ENCODE results near the gene GPR4.

Gene GPR4

GRCh38 chr19:45587873-45588272, 14.1 kb downstream of the GPR4 start:
- DNase-seq: no peak

DNA sequence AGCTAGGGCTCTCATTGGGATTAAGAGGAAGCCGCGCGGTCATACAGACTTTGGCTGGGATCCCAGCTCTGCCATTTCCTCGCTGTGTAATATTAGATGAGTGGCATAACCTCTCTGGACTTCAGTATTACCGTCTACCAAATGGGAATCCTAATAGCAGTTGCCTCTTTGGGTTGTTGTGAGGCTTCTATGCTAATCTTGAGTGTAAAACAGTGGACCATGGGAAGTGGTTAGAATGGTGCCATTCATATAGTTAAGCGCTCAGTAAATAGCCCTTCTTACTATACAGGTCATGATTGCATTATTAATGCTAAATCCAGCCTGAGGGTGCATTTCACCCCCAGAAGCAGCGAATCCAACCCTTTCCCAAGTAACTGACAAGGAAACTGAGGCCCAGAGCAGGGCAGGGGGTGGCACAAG, 16.8 kb downstream of the GPR4 start:
- DNase-seq: no peak

- peak; percentile 99 for DNase-seq
Observed at GRCh38 chr19:45584332-45585157, 17.5 kb downstream of the GPR4 start, which contains the start of gene OPA3. Gene OPA3 (minus strand): TSS chr19:45584802. CDS start chr19:45584764, 38 bp downstream.

- DNase-seq: no peak
Observed at GRCh38 chr19:45581576-45581975, 20.4 kb downstream of the GPR4 start.

DNA sequence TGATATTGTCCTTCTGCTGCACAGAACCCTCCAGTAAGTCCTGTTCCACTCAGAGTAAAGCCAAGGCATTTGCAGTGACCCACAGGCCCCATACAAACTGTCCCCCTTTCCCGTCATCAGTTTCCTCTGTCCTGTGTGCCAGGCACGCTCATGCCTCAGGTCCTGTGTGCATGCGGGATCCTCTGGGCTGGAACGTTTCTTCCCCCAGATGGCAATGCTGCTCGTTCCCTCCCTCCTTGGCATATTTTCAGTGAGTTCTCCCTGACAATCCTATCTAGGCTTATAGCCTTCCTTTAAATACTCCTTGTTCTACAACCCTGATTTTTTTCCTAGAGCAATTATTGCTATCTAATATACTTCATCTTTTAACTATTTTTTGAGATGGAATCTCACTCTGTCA, 23.2 kb downstream of the GPR4 start:
- no peak for DNase-seq

DNA sequence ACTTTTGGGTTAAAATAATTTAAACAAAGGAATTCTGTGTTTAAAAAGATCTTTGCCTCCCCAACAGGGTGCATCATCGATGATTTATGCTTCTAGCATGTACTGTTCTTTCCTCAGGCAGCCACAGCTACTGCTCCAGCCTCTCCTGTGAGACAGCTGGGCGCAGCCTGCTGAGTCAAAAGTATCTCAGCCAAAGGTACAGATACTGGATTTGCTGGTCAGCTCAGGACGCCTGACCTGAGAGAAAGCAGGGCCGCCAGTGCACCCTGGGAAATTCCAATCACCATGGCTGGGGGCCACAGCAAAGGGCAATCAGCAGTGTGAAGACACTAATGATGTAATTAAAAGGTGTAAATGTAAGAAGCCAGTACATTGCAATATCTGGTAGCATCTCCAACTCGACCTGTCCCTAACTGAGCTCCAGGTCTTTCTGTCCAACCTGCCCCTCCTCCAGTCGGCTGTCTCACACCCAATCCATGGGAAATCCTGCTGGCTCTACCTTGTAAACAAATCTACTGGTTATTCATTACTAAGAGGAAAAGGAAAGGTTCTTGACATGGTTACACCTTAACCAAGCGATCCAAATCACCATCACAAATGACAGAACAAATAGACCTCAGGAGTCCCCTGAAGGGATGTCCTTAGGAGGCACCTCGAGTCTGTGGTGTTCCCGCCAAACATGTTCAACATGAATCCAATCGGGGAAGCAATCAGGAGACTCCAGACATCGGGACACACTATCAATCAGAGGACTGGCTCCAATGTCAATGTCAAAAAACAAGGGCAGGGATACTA, 24.7 kb downstream of the GPR4 start:
- no peak for DNase-seq

DNA sequence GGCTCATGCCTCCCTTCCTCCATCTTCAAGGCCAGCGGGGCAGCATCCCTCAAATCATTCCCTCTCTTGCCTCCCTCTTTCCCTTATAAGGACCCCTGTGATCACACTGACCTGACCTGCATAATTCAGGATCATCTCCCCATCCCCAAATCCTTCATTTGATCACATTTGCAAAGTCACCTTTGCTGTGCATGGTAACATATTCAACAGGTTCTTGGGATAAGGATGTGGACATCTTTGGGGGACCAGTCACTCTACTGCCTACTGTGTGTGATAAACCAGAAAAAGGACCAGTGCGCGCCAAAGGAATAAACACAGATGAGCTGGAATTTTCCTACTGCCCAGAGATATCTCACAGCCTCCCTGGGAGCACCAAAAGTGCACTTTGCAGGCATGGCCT, 25.3 kb downstream of the GPR4 start:
- no peak for DNase-seq

DNA sequence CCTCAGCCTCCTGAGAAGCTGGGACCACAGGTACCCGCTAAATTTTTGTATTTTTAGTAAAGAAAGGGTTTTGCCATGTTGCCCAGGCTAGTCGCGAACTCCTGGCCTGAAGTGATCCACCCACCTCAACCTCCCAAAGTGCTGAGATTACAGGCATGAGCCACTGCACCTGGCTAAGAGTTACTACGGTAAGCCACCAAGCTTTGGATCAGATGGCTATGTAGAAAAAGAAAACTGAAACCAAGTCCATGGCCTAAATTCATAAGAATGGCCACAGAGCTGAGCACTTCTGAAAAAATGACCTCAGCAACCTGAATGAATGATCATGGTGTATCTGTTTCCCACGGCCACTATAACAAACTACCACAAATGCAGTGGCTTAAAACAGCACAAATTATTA, 26.8 kb downstream of the GPR4 start:
- no peak for DNase-seq

DNA sequence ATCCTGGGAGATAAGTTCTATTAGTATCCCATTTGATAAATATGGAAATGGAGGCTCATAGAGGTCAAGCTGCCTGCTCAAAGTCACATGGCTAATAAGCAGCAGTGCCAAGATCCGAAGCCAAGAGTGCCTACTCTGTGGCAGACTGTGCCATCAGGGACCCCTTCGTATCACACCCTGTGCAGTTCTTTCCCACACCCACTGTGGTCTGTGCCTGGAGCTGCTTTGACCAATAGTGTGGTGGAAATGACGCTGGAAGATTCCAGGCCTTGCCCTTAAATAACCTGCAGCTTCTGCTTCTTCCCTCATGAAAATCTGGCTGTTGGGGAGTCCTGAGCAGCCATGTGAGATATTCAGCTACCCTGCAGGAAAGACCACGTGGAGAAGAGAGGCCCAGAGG, 27.5 kb downstream of the GPR4 start:
- DNase-seq: no peak

GRCh38 chr19:45571457-45572220, 30.4 kb downstream of the GPR4 start:
- DNase-seq: no peak

- no peak for DNase-seq
Observed at GRCh38 chr19:45569619-45570421, 32.2 kb downstream of the GPR4 start.

- DNase-seq: no peak
Observed at GRCh38 chr19:45568732-45569131, 33.3 kb downstream of the GPR4 start.

- DNase-seq: no peak
Observed at GRCh38 chr19:45567609-45568008, 34.4 kb downstream of the GPR4 start.

GRCh38 chr19:45564131-45564780, 37.8 kb downstream of the GPR4 start:
- DNase-seq: no peak

GRCh38 chr19:45560686-45561085, 41.3 kb downstream of the GPR4 start:
- no peak for DNase-seq

DNA sequence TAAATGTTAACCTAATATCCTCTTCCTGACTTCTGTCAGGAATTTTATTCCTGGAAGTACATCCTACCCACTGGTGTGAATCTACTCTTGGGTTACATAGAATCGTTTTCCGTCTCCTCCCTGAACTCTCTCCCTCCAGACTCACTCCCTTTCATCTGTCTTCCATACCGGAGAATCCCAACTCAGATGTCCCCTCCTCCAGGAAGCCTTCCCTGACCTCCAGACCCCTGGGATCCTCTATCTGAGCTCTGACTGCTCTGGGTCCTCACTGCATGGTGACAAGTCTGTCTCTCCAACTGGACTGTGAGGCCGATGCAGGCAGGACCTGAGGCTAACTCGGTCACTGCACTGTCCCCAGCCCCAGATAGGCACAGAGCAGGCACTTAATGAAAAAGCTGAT, 42.0 kb downstream of the GPR4 start:
- no peak for DNase-seq

DNA sequence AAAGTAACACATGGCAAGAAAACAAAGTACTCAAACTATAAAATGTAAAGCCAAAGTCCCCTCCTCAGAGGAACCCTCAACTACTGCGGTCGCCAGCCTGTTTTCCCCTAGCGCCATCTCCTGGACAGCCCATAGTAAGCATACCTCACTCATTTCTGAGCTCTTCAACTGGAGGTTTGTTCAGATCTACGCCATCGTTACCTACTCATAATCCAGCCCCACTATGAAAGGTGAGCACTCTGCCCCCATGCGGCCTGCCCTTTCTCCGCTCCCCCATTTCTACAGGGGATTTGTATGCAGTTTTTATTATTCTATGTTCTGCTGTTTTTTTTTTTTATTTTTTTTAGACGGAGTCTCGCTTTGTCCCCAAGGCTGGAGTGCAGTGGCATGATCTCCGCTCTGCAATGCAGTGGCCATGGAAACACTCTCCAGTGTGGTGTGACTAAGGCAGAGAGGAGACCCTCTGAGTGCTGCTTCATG, 43.6 kb downstream of the GPR4 start:
- no peak for DNase-seq

GRCh38 chr19:45556835-45557234, 45.2 kb downstream of the GPR4 start:
- no peak for DNase-seq

DNA sequence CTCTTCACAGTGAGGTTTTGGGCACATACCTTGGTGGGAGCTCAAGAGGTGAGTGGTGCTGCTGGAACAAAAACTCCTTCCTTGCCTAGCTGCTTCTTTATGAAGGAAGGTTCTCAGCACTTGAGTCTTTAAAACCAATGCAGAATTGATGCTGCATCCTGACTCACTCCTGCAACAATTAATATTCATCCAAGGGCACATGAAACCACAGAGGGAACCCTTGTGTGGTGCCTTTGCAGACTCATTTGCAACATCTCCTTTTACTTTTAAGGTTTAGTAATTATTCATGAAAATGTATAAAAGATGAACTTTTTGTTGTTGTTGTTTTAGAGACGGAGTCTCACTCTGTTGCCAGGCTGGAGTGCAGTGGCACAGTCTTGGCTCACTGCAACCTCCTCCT, 47.5 kb downstream of the GPR4 start:
- DNase-seq: no peak

- DNase-seq: no peak
Observed at GRCh38 chr19:45553464-45553863, 48.5 kb downstream of the GPR4 start.

DNA sequence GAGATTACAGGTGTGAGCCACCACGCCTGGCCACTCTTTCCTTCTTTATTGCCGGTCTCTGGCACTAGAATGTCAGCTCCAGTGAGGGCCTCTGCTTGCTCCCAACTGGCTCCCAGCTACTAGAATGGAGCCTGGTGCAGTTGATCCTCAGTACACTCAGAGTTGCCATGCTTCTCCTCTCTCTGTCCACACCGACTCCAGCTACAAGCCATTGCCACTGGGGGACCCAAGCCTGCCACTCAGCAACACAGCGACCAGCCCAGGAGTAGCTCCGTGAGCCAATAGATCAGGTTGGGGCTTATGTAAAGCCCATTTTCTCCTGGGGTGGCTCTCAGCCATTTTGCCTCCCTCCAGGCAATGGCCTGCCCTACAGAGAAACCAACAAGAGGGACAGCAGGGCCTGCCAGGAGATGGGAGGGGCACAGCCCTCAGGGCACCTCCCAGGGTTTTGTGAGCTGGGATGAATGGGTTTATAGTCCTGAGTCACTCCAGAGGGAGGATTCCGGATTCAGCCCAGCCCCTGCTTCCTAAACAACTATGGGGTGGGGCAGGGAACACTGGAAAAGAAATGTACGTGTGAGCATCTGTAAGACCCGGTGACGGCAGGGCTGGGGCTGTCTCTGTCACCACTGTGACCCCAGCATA, 53.9 kb downstream of the GPR4 start:
- DNase-seq: no peak
